Smooth muscle cell (in vitro differentiated cells): ENCODE data around the gene PHKG2. TPM values are rescaled to one million over a fixed set of nuclear protein-coding genes. Genes with fewer than 3 reads are reported as not detected.

Source experiments
- DNase-seq: peaks from one replicate; lab custom pipeline; 2025; ENCODE audit not compliant: unreplicated experiment; lab: John Stamatoyannopoulos, UW
- H2AFZ ChIP-seq: fragments of 200-600 bp; sonication (generic); 2 replicates; pipeline ENCODE4 v1.6.0; 2016; ENCODE audit warnings: antibody characterized with exemption, low read depth, mild to moderate bottlenecking
- H3F3A ChIP-seq: fragments of 200-600 bp; sonication (generic); 2 replicates; pipeline ENCODE4 v1.6.0; 2017; ENCODE audit warnings: antibody characterized with exemption, low read depth
- H3K27ac ChIP-seq: fragments of 200-600 bp; sonication (generic); 2 replicates; pipeline ENCODE4 v1.5.1; 2016; ENCODE audit warnings: low read depth, mild to moderate bottlenecking
- H3K27me3 ChIP-seq: fragments of 200-600 bp; sonication (generic); 2 replicates; pipeline ENCODE4 v1.6.1; 2016; ENCODE audit warnings: low read depth, mild to moderate bottlenecking
- H3K36me3 ChIP-seq: fragments of 200-600 bp; sonication (generic); 2 replicates; pipeline ENCODE4 v1.5.1; 2016; ENCODE audit warnings: low read depth
- H3K4me1 ChIP-seq: fragments of 200-600 bp; sonication (generic); 2 replicates; pipeline ENCODE4 v1.5.1; 2016; ENCODE audit warnings: low read depth
- H3K4me2 ChIP-seq: fragments of 200-600 bp; sonication (generic); 2 replicates; pipeline ENCODE4 v1.6.0; 2016; ENCODE audit warnings: mild to moderate bottlenecking
- H3K4me3 ChIP-seq: fragments of 200-600 bp; sonication (generic); 2 replicates; pipeline ENCODE4 v1.5.1; 2016; ENCODE audit warnings: mild to moderate bottlenecking
- H3K79me2 ChIP-seq: fragments of 200-600 bp; sonication (generic); 2 replicates; pipeline ENCODE4 v1.6.0; 2016; ENCODE audit warnings: low read depth, mild to moderate bottlenecking
- H3K9ac ChIP-seq: fragments of 200-600 bp; sonication (generic); 2 replicates; pipeline ENCODE4 v1.6.0; 2016; ENCODE audit warnings: low read depth
- H3K9me3 ChIP-seq: fragments of 200-600 bp; sonication (generic); replicated peaks from 2 replicates; pipeline ENCODE4 v1.5.1; 2016; ENCODE audit warnings: low read depth
- H4K20me1 ChIP-seq: fragments of 200-600 bp; sonication (generic); 2 replicates; pipeline ENCODE4 v1.6.0; 2016; ENCODE audit warnings: low read depth
- WGBS: methylation state at CpG from one replicate; pipeline ENCODE4 v1.1.7; 2016; ENCODE audit warnings: low lambda C conversion rate; 5-methylcytosine and 5-hydroxymethylcytosine counted together
- polyA plus RNA-seq: library from polyadenylated mRNA; unstranded; fragments of >200 nt; fragmentation: Nextera tagmentation; extraction: Ambion mirVana; gene quantifications from 2 replicates; pipeline ENCODE4 v1.2.1, GENCODE V29; 2016
- total RNA-seq: library from RNA; depleted of rRNA; stranded (reverse); fragments of >200 nt; gene quantifications from 2 replicates; pipeline ENCODE4 v1.2.3, GENCODE V29; 2014
- TF ChIP-seq, protein P1 (sequence below): fragments of 200-600 bp; sonication (generic); IDR thresholded peaks from 2 replicates; pipeline ENCODE4 v1.5.1; 2017; ENCODE audit warnings: borderline replicate concordance, mild to moderate bottlenecking, antibody characterized with exemption; ENCODE audit not compliant: insufficient read depth, poor library complexity, severe bottlenecking

PHKG2 gene
- total and polyA plus RNA-seq, 2 experiments from 2014 or later: 24.9 to 39.1 TPM

DNA sequence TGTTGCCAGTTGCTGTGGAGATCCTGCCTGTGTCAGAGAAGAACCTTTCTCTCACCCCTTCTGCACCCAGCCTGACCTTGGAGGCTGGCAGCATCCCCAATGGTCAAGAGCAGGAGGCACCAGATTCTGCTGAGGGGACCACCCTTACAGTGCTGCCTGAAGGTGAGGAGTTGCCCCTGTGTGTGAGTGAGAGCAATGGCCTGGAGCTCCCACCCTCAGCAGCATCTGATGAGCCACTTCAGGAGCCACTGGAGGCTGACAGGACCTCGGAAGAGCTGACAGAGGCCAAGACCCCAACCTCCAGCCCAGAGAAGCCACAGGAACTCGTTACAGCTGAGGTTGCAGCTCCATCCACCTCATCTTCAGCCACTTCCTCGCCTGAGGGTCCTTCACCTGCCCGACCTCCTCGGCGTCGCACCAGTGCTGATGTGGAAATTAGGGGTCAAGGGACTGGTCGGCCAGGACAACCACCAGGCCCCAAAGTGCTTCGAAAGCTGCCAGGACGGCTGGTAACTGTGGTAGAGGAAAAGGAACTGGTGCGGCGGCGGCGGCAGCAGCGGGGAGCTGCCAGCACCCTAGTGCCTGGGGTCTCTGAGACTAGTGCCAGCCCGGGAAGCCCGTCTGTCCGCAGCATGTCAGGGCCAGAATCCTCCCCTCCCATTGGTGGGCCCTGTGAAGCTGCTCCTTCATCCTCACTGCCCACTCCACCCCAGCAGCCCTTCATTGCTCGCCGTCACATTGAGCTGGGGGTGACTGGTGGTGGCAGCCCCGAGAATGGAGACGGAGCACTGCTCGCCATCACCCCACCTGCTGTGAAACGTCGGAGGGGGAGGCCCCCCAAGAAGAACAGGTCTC is 10.2 kb upstream of the PHKG2 start:
- Histone ChIP-seq H3K27ac (no peak overlapping the region), H3K4me2 (no peak overlapping the region), H2AFZ (no peak overlapping the region), H3K9me3 (no peaks in the 10 kb centered on the region), H3K9ac (no peak overlapping the region), H3K79me2 (no peaks in the 10 kb centered on the region), H3K4me3 (no peak overlapping the region), H3K27me3 (no peaks in the 10 kb centered on the region), H3K36me3 (peaks cover 18% of the 10 kb centered on the region), H3F3A (peaks cover 3% of the 10 kb centered on the region), H4K20me1 (peaks cover 12% of the 10 kb centered on the region), H3K4me1 (peaks cover 4% of the 10 kb centered on the region)
- DNase-seq: no peak
- TF ChIP-seq, protein P1, sequence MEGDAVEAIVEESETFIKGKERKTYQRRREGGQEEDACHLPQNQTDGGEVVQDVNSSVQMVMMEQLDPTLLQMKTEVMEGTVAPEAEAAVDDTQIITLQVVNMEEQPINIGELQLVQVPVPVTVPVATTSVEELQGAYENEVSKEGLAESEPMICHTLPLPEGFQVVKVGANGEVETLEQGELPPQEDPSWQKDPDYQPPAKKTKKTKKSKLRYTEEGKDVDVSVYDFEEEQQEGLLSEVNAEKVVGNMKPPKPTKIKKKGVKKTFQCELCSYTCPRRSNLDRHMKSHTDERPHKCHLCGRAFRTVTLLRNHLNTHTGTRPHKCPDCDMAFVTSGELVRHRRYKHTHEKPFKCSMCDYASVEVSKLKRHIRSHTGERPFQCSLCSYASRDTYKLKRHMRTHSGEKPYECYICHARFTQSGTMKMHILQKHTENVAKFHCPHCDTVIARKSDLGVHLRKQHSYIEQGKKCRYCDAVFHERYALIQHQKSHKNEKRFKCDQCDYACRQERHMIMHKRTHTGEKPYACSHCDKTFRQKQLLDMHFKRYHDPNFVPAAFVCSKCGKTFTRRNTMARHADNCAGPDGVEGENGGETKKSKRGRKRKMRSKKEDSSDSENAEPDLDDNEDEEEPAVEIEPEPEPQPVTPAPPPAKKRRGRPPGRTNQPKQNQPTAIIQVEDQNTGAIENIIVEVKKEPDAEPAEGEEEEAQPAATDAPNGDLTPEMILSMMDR: no peak
- WGBS: 98% methylated on average over 25 of the region's 25 CpGs

- Histone ChIP-seq H3K4me1 (peaks cover 4% of the 10 kb centered on the region), H4K20me1 (peaks cover 12% of the 10 kb centered on the region), H3K9me3 (no peaks in the 10 kb centered on the region), H3K27ac (peak overlapping the region; percentile 97), H3K4me3 (no peak overlapping the region), H2AFZ (no peak overlapping the region), H3F3A (peaks cover 3% of the 10 kb centered on the region), H3K36me3 (peaks cover 7% of the 10 kb centered on the region), H3K4me2 (no peak overlapping the region), H3K79me2 (no peaks in the 10 kb centered on the region), H3K9ac (no peak overlapping the region), H3K27me3 (no peaks in the 10 kb centered on the region)
- 93% methylated on average over 37 of the region's 37 CpGs for WGBS
- DNase-seq: no peak
- TF ChIP-seq, protein P1: no peak
Observed at GRCh38 chr16:30738984-30739951, 9.0 kb upstream of the PHKG2 start.

- H3K36me3 ChIP-seq: peaks cover 12% of the 10 kb centered on the region
- peak overlapping the region; percentile 79 for H3K4me2 ChIP-seq
- peak overlapping the region; percentile 97 for H3K27ac ChIP-seq
- peak overlapping the region; percentile 46 for H3K4me3 ChIP-seq
- H3K79me2 ChIP-seq: no peaks in the 10 kb centered on the region
- H3K4me1 ChIP-seq: peaks cover 4% of the 10 kb centered on the region
- peaks cover 12% of the 10 kb centered on the region for H4K20me1 ChIP-seq
- no peaks in the 10 kb centered on the region for H3K27me3 ChIP-seq
- 54% methylated on average over 8 of the region's 8 CpGs for WGBS
- TF ChIP-seq, protein P1: no peak
- H2AFZ ChIP-seq: no peak overlapping the region
- H3K9me3 ChIP-seq: no peaks in the 10 kb centered on the region
- DNase-seq: no peak
- peaks cover 8% of the 10 kb centered on the region for H3F3A ChIP-seq
- H3K9ac ChIP-seq: peak overlapping the region; percentile 85
Observed at GRCh38 chr16:30740364-30741251, 7.6 kb upstream of the PHKG2 start.
